Endometrium (tissue), 2 donors: Measurements from ENCODE around the gene MMP1.

Experiments
- FAIRE-seq: peaks from 2 replicates; lab custom pipeline; 2012; peaks lifted over from hg19 to GRCh38; lab: Jason Lieb, UNC
- donor health status: control.
- donor health status: control.

MMP1 gene

DNA sequence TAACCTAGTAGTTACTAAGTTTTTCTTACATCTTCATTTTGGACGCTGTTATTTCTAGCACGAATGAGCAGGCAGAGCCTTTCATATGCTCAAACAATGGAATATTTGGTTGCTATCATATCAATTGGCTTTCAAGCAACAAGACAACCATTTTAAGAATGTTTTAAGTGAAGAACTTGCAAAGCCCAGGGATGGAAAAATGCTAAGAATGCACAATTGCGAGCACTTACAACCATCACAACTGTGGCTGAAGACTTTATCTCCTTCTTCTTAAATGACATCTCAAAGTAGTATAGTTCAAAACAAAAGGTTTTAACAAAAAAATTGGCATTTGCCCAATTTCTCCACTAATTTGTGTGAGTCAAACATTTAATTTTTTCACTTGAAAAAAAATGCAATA is 8.3 kb upstream of the MMP1 start:
- FAIRE-seq: no peak

DNA sequence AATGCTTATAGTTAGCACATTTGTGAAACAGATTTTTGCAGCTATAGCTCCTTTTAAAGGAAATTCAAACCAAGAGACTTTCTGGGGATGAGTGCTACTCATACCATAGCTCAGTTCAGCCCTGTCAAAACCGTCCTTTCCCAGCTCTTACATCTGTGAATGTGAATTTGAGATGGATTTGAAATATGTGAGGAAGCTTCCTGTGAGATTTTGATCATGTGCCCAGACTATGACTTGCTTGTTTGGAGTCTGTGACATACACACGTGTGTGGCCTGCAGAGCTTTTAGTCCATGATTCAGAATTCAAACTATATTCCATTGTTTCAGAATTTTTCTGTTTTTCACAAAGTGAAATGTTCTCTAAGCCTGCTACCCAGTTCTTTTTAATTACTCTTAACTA is 4.4 kb upstream of the MMP1 start:
- no peak for FAIRE-seq

DNA sequence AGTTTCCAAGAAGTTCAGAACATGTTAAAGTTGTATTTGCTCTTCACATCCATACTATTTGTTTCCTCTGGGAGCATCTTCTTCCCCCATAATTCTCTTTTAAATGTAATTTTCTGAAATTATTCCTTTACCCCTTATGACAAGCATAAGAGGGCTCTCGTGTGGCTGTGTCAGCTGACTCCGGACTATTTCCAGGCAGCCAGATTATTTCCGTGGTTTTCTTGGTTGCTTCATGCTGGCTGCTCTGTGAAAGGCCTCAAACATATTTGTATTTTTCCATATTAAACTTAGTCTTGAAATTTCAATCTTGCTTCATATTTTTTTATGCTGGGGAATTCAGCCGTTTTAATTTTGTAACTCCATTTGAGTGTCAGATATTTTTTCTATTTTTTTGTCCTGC is 2.8 kb upstream of the MMP1 start:
- no peak for FAIRE-seq

DNA sequence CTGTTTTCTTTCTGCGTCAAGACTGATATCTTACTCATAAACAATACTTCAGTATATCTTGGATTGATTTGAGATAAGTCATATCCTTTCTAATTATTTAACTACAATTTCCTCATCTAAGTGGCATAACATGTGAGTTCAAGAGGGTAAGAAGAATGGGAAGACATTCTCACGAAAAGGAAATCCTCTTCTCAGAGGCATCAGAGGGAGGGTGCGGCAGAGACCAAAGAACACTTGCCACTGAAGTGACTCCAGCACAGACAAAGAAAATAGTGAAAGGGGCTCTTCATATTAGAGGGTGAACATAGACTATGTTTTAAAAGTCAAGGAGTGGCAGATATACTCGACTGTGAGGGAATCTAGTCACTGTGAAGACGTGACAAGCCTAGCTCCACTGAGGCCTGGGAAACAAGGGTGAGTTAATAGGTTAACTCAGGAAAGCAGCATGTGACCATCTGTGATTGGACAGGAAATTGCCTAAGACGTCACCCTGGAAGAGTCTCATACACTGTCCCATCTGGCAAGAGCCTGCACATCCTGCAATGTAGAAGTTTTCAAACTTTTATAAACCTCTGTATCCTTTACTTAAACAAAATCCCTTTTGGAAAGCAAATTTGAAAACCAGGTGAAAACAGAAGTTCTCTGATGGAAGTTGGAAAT is 1.9 kb upstream of the MMP1 start:
- FAIRE-seq: no peak

DNA sequence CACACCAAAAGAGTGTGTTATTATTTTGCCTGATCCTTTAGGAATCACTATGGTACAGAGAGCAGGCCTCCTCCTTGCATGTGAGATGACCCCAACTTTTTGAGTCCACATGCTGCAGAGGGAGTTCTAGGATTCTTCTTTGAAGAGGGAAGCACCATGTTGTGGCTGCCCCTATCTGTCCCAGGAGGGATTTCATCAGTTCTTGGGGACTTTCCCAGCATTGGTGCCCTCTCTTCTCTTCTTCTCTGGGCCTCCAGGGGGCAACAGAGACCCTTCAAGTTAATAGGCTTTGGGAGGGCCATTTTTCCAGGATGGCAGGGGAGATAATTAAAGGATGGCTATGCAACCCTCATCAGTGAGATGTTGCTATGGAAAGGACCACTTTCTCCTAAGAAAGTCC is 3.6 kb downstream of the MMP1 start:
- FAIRE-seq: no peak

DNA sequence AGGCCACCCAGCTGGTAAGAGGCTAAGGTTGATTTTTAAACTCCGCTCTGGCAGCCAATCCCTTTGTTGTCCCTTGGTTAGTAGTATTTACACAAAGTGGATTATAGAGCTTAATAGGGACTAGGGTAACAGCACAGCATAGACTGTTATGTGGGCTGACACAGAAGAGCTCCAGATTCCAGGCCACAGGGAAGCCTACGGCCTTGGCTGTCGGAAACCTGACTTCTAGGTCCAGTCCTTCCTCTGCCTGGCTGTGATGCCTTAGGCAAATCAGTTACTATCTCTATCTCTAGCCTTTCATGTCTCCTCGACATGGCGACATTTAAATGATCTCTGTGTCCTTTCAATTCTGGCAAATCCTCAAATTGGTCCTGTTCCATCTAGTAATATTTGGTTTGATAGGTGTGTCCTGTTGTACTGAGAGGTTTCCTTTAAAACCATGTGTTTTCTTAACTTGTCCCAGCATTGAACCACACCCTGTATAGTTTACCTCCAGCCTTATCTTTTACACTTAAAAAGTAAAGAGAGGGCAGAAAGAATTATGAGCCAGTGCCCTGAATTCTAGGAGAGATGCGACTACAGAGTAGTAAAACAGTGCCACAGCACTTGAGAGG is 4.2 kb downstream of the MMP1 start:
- FAIRE-seq: no peak

DNA sequence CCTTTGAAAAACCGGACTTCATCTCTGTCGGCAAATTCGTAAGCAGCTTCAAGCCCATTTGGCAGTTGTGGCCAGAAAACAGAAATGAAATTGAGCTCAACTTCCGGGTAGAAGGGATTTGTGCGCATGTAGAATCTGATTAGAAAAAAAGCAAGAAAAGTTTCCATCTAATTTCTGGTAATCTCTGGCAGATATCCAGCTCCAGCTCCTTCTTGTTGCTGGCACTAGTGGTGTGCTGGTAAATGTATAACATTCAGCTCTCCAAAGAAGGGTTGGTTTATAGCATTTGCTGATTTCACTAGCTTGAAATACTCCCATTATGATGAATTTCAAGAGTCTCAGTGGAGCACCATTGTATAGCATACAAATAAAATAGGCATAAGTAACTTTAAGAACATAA is 5.4 kb downstream of the MMP1 start:
- no peak for FAIRE-seq

DNA sequence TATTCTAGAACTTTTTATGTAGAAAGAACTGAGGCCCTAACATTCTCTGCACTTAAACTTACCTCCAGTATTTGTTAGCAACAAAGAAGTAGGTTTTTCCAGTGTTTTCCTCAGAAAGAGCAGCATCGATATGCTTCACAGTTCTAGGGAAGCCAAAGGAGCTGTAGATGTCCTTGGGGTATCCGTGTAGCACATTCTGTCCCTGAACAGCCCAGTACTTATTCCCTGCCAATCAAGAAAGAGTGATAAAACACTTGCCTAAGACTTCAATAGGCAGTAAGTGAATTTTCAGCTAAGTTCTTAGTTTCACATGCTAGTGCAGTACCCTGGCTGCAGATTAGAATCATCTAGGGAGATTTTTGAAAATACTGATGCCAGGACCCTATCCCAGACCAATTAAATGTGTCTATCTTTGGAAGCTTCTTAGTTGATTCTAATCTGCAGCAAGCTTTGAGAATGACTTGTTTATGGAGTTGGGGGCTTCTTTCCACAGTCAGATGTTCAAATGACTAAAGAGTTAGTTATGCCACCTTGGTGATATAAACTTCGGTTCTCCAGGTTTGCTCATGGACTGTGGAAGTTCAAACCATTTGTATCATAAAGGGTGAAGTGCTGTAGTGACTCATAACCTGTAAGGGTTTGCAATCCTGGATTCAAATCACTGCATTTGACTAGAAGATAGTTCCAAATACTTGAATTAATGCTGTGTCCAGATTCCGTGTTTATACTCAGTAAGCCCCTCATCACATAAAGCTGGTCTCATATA is 6.5 kb downstream of the MMP1 start:
- no peak for FAIRE-seq

DNA sequence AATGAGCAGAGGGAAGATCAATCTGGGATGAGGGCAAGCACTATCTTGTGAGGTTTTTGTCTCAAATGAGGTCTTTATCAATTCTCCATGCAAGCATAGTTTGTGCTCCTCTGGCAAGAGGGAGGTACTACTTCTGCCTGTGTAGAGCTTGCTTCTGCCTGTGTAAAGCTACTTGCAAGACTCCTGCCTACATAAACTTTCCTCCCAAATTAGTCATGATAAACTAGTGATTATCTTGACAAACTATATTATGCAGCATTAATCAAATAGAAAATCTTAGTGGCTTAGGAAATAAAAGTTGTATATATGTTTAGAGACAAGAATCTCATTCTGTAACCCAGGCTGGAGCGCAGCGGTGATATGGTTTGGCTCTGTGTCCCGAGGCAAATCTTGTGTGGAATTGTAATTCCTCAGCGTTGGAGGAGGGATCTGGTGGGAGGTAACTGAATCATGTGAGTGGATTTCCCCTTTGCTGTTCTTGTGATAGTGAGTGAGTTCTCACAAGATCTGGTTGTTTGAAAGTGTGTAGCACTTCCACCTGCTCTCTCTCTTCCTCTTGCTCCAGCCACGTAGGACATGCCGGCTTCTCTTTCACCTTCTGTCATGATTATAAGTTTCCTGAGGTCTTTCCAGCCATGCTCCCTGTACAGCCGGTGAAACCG is 9.5 kb downstream of the MMP1 start:
- FAIRE-seq: no peak

DNA sequence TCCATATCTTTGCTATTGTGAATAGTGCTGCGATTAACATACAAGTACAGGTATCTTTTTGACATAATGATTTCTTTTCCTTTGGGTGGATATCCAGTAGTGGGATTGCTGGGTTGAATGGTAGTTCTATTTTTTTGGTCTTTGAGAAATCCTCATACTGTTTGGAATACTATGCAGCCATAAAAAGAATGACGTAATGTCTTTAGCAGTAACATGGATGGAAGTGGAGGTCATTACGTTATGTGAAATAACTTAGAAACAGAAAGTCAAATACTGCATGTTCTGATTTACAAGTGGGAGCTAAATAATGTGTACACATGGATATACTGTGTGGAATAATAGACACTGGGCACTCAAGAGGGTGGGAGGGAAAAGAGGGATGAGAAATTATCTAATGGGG is 13.6 kb downstream of the MMP1 start:
- FAIRE-seq: no peak

DNA sequence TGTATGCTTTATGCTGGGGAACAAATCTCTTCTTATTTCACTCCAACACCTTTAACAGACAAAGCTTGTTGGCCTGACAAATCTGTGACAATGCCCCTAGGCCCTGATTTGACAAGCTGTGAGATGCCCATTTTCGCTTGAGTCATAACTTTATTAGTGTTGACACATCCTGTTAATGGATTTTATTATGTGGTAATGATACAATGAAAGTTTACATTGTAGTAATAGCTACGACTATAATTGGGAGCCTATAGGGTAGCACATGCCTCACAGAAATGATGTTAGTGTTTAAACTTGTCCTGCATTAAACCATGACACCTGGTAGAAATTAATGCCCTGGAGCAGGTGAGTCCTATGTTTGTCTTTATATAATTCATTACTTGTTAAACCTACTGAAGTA is 14.2 kb downstream of the MMP1 start:
- FAIRE-seq: no peak

DNA sequence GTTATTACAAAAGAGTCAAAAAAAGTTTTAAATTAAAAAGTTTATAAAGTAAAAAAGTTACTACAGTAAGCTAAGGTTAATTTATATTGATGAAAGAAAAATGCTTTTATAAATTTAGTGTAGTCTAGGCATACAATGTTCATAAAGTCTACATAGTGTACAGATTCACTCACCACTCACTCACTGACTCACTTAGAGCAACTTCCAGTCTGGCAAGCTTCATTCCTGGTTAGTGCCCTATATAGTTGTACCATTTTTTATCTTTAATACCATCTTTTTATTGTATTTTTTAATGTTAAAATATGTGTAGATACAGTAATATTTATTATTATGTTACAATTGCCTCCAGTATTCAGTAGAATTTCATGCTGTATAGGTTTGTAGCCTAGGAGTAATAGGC is 14.9 kb downstream of the MMP1 start:
- FAIRE-seq: no peak

DNA sequence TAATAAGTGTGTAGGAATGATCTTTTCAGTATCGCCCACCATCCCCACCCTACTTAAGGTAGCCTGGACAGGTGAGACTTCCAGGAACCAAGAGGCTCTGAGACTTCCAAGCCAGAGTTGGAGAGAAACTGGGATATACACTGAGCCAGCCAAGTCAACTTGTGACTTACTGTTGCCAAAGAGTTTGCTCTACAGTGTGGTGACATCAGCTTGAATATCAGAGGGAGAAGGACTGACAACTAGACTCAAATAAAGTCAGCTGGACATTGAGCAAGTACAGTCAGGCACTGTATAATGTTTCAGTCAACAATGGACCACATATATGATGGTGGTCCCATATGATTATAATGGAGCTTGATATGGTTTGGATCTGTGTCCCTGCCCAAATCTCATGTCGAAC is 16.3 kb downstream of the MMP1 start:
- no peak for FAIRE-seq

DNA sequence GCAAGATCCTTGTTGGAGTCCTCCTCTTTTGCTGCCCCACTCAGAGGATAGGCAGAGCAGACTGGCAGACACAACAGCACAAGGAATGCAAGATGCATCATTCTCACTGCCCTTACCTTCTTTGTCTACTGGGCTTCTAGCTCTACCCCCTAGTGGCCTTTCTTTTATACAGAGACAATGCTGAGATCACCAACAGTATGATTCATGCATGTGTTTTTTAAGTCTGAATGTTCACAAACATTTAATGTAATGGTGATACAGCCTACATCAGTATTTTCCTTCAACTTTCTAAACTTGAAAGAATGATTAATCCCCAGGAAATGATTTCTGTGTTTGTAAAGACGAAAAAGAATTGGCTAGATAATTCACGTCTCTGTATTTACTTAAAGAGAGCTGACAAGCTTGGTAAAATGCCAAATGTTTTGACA is 17.5 kb downstream of the MMP1 start, which contains the start of gene MMP10:
Gene MMP10 (minus strand): TSS at position 138 of the 428 bp plus-strand sequence. CDS start 37 bp downstream, at position 101.
- FAIRE-seq: no peak

DNA sequence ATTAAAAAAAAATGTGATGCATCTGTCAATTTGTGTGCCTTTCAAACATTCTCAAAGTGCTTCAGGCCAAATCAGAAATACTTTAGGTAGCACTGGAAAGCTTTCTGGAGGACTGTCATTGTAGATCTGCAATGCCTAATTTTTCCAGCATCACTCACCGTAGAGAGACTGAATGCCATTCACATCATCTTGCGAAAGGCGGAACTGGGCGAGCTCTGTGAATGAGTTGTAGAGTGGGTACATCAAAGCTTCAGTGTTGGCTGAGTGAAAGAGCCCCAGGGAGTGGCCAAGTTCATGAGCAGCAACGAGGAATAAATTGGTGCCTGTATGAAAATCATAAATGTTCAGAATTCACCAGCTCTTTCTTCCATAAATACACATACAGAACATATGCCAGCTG is 21.5 kb downstream of the MMP1 start:
- FAIRE-seq: no peak

DNA sequence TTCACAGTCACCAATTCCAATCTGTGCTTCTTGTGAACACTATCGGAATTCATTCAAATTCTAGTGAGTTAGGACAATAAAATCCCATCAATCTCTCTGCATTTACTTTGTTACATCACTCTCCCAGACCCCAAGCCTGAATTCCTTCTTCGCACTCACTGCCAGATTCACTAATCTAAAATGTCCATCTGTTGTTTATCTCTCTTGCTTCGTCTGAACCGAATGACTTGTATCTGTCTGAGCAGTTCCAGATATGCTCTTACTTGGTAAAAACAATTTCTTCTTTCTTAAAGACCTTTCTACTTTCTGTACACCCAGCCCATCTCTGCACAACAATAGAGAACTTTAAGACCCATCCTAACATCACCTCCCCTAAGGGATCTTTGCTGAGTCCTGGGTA is 24.6 kb downstream of the MMP1 start:
- no peak for FAIRE-seq

DNA sequence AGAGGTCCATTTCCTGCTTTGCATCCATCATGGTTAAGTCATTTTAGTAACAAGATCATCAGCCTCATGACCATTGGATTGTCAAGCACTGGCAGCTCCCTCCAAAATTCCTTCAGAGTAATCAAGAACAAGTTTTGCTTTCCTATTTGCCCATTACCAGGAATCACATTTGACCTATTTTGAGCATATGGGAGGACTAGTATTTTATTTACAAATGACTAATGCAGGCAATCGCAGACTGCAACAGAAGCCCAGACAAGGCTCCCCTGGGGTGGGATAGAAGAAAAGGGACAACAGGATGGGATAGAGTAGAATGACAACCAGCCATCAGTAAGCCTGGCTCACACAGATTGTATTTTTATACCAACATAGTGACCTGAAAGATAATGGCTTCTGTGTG is 26.6 kb downstream of the MMP1 start:
- FAIRE-seq: no peak

DNA sequence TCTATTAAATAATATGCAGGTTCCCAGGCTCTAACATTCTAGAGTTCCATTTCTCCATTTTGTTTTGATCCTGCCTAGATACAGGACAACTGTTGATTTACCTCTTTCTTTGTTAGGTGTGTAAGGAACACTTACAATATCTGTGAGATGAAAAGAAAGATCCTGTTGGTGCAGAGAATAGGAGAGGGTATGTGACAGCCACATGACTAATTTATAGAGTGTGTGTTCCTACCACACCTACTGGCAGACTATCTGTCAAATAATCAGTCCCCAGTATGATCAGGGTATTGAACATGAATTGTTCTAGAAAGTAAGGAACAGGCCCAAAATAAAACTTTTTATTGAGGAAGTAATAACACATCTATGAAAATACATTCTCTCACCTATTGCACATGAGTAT is 27.8 kb downstream of the MMP1 start:
- FAIRE-seq: no peak

DNA sequence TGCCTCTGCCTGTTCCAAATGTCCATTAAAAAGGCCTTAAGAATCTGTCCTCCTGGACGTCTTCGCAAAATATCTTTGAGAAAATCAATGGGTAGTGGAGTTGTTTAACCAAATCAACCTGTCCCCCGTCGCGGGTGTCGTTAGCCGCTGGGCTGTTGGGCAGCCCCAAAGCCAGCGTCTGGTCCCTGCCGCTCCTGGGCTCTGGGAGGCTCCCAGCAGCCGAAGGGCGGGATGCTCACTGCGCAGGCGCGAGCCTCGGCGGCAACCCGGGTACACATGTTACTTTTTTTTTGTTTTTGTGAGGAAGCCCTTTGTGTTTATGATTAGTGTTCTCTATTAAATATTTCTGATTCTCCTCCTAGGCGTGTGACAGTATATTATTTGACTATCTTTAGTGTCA is 30.2 kb downstream of the MMP1 start:
- FAIRE-seq: no peak

DNA sequence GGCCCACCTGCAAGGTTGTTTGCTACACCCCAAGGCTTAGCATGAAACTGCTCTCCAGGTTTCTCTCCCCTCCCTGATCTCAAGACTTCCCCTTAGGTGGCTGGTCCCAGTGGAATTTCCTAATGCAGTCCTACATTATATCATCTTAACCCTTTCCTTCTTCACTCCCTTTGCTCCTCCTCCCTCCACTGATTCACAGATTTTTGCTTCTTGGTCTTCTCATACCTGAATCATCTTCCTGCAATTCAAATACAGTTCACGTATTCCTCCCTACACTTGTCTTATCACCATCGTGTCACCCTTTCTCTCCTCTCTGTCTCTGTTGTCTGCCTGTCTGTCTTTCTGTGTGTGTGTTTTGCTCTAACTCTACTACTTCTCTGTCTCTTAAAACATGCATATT is 34.5 kb downstream of the MMP1 start:
- no peak for FAIRE-seq

DNA sequence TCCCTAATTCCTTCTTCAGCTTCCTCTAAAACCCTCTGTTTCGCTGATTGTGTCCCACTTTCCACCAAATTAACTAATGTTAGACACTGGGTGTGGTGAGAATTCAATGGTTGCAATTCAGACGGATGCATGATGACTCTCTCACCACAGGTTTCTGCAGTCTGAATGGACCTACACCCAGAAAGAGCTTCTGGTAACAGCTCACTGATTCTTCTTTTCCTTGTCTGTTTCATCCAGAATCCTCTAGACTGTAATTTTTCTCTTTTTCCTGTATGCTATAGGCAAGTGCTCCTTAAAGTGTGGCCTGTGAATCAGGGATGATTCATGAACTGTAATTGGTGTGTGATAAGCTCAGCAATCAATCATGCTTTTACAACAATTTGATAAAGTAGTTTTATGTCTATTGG is 35.6 kb downstream of the MMP1 start:
- FAIRE-seq: no peak

DNA sequence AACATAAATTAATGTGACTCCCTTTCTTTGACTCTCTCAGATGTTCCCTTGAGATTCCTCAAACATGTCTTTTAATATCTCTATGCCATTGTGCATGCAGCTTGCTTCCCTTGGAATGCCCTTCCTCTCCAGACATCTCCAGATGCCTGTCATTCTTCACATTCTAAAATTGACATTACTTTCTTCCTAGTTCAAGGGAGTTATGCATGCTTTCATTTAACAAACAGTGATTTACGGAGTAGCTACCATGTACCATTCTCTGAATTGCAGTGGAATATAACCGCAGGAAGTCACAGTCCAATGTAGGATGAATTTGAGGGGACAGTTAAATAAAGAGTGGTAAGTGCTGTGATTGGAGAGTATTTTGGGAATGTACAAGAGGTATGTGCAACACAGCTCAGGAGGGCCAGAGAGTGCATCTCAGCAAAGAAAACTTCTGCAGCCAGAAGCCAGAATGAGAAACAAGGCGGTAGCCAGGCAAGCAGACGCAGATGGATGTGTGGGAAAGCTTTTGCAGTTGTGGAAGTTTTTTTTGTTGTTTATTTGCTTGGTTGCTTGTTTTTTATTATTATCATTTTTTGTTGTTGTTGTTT is 36.2 kb downstream of the MMP1 start:
- no peak for FAIRE-seq
